ENCODE data around the gene HMGN2.

DNA sequence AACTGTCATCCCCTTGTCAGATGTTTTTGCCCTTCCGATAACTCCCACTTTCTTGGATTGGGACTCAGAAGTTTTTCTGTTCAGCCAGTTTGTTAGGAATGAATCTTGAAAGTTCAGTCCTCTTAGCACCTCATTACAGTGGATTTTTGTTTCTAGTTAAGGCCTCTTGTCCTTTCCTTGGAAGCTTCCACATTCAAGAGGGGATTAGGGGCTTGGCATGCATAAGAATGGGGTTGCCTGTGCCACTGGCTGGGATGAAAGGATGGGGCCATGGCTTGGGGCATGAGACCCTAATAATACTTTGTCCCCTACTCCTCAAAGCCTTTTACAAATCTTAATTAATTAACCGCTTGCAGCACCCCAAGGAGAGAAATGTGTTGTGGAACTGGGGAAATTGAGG is 42.5 kb upstream of the HMGN2 start:
- TF ChIP-seq, protein P1, sequence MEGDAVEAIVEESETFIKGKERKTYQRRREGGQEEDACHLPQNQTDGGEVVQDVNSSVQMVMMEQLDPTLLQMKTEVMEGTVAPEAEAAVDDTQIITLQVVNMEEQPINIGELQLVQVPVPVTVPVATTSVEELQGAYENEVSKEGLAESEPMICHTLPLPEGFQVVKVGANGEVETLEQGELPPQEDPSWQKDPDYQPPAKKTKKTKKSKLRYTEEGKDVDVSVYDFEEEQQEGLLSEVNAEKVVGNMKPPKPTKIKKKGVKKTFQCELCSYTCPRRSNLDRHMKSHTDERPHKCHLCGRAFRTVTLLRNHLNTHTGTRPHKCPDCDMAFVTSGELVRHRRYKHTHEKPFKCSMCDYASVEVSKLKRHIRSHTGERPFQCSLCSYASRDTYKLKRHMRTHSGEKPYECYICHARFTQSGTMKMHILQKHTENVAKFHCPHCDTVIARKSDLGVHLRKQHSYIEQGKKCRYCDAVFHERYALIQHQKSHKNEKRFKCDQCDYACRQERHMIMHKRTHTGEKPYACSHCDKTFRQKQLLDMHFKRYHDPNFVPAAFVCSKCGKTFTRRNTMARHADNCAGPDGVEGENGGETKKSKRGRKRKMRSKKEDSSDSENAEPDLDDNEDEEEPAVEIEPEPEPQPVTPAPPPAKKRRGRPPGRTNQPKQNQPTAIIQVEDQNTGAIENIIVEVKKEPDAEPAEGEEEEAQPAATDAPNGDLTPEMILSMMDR (IDR thresholded peaks at IDR 0.05), result no peak
- no peak for TF ChIP-seq EZH2 (IDR thresholded peaks at IDR 0.05; ENCODE audit: borderline replicate concordance, insufficient read depth, low read depth, low read length, poor library complexity, severe bottlenecking)

Data from B cell (primary cell).